Upper lobe of right lung (tissue), 1 donor: ENCODE measurements around the gene MAGI2. TPM values are rescaled to one million over a fixed set of nuclear protein-coding genes. Genes with fewer than 3 reads are reported as not detected.
"Not testable (repeated sequence)": the region's sequence is repeated elsewhere in the genome, so short reads cannot be mapped to it uniquely, and the experiment has no call there.

Experiments
- ATAC-seq: fragments of 200-7000 bp; cut with Tn5 transposase; one replicate; pipeline ENCODE4 v1.9.1; 2020; ENCODE audit warnings: mild to moderate bottlenecking, moderate library complexity
- DNase-seq: peaks from one replicate; pipeline ENCODE4 v3.0.0-alpha.2; 2020
- H3K27ac ChIP-seq: fragments of 200-600 bp; one replicate; pipeline ENCODE4 v1.8.0; 2022
- H3K27me3 ChIP-seq: fragments of 200-600 bp; one replicate; pipeline ENCODE4 v1.8.0; 2022; ENCODE audit warnings: mild to moderate bottlenecking
- H3K36me3 ChIP-seq: fragments of 200-600 bp; one replicate; pipeline ENCODE4 v1.8.0; 2022
- H3K4me1 ChIP-seq: fragments of 200-600 bp; one replicate; pipeline ENCODE4 v1.8.0; 2022
- H3K4me3 ChIP-seq: fragments of 200-600 bp; one replicate; pipeline ENCODE4 v1.8.0; 2022; ENCODE audit warnings: mild to moderate bottlenecking
- H3K9me3 ChIP-seq: fragments of 200-600 bp; one replicate; pipeline ENCODE4 v1.8.0; 2022
- CTCF ChIP-seq: fragments of 200-600 bp; IDR thresholded peaks from one replicate; pipeline ENCODE4 v1.8.0; 2022; ENCODE audit warnings: antibody characterized with exemption
- intact Hi-C: fragments of 100-400 bp; cut with DNase I; formaldehyde crosslinking; loops from one replicate; pipeline ENCODE4 v1.11.0; 2022
- total RNA-seq: library from RNA; stranded (reverse); fragmentation: NEBNext Ultra II Directional; extraction: Animal tissue kit (Norgen Biotek cat#: 25700); gene quantifications from one replicate; pipeline ENCODE4 v1.2.1, GENCODE V29; 2021
- donor health status: DM: no; HTN: yes; CAD: no; lungs with severe emphysema.

The MAGI2 gene
- total RNA-seq, 1 donor from 2014 or later, result 12.8 TPM

- no peak for DNase-seq
- no peak for TF ChIP-seq CTCF
- Histone ChIP-seq H3K4me1 (no peaks in the 10 kb centered on the region), H3K4me3 (no peak overlapping the region), H3K27me3 (no peaks in the 10 kb centered on the region), H3K36me3 (no peaks in the 10 kb centered on the region), H3K27ac (no peak overlapping the region), H3K9me3 (no peaks in the 10 kb centered on the region)
- ATAC-seq, result no peak
- intact Hi-C loops, result no loop called here
Observed at GRCh38 chr7:78296046-78296597, 1157.3 kb downstream of the MAGI2 start.

DNA sequence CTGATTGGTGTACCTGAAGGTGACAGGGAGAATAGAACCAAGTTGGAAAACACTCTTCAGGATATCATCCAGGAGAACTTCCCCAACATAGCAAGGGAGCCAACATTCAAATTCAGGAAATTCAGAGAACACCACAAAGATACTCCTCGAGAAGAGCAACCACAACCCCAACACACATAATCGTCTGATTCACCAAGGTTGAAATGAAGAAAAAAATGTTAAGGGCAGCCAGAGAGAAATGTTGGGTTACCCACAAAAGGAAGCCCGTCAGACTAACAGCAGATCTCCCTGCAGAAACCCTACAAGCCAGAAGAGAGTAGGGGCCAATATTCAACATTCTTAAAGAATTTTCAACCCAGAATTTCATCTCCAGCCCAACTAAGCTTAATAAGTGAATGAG, 1164.0 kb downstream of the MAGI2 start:
- H3K27ac ChIP-seq, intact Hi-C loops, H3K4me1 ChIP-seq, H3K9me3 ChIP-seq, H3K4me3 ChIP-seq, H3K36me3 ChIP-seq, H3K27me3 ChIP-seq, ATAC-seq, DNase-seq: not testable (repeated sequence)

- no peak for TF ChIP-seq CTCF
Observed at GRCh38 chr7:78284945-78285344, 1168.5 kb downstream of the MAGI2 start.

DNA sequence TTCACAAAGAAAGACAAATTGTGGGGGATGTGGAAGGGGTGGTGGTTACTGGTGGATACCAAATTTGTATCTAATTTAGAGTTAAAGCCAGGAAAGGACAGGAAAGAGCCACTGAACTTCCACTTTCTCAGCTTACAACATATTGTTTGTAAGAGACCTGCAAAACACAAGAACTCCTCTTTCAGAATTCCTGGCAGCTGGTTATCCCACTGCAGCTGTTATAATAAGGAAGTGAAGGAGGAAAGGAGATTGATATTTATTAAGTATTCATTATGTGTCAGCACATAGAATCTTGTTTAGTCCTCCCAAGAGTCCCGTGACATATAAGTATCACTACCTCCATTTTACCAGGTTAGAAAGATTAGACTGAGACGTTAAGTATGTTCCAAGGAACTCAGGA, 1173.2 kb downstream of the MAGI2 start:
- DNase-seq, result no peak
- intact Hi-C loops, result no loop called here

More at GRCh38 chr7:78284945-78285344, 1168.5 kb downstream of the MAGI2 start:
- Histone ChIP-seq H3K27me3 (no peaks in the 10 kb centered on the region), H3K4me3 (no peak overlapping the region), H3K4me1 (no peaks in the 10 kb centered on the region), H3K9me3 (no peaks in the 10 kb centered on the region), H3K27ac (no peak overlapping the region), H3K36me3 (no peaks in the 10 kb centered on the region)
- no peak for DNase-seq
- intact Hi-C loops, result no loop called here
- no peak for ATAC-seq

GRCh38 chr7:78279457-78279856, 1174.0 kb downstream of the MAGI2 start:
- Histone ChIP-seq H3K4me1 (no peaks in the 10 kb centered on the region), H3K9me3 (no peaks in the 10 kb centered on the region), H3K36me3 (no peaks in the 10 kb centered on the region), H3K27ac (no peak overlapping the region), H3K4me3 (no peak overlapping the region), H3K27me3 (no peaks in the 10 kb centered on the region)
- DNase-seq (no peak), ATAC-seq (no peak)
- intact Hi-C loops, result no loop called here
- TF ChIP-seq CTCF, result no peak

More for the DNA sequence above, 1173.2 kb downstream of the MAGI2 start:
- no peaks in the 10 kb centered on the region for H3K36me3 ChIP-seq
- H3K9me3 ChIP-seq, result no peaks in the 10 kb centered on the region
- no peaks in the 10 kb centered on the region for H3K27me3 ChIP-seq
- H3K4me1 ChIP-seq, result no peaks in the 10 kb centered on the region
- TF ChIP-seq CTCF, result no peak
- H3K27ac ChIP-seq, result no peak overlapping the region
- no peak overlapping the region for H3K4me3 ChIP-seq
- ATAC-seq, result no peak

DNA sequence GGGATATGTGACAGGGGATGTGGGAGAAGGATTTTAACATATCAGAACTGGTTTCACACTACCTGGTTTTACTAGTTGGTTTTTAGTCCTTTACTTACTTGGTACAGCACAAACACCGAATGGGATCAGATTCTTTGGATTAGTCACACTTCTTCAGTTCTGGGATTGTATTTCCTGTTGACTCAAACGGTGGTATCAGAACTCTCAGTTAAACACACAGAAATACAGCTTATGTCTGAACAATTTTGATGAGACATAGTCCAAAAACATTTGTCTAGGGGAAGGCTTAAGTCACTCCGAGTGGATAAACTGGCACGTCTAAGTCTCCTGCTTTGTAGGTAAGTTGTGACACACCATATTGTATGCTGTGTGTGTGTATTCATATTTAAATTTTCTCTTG, 1174.4 kb downstream of the MAGI2 start:
- DNase-seq (no peak), ATAC-seq (no peak)
- no peaks in the 10 kb centered on the region for H3K27me3 ChIP-seq
- no peak overlapping the region for H3K4me3 ChIP-seq
- no peaks in the 10 kb centered on the region for H3K9me3 ChIP-seq
- no peaks in the 10 kb centered on the region for H3K36me3 ChIP-seq
- no peaks in the 10 kb centered on the region for H3K4me1 ChIP-seq
- TF ChIP-seq CTCF, result no peak
- no peak overlapping the region for H3K27ac ChIP-seq
- intact Hi-C loops, result no loop called here
